NT2/D1 (cell line): ENCODE results near the gene PIWIL4.

Experiments
- SUZ12 ChIP-seq: IDR thresholded peaks from 2 replicates; pipeline ENCODE4 v1.6.1; 2011; ENCODE audit not compliant: insufficient read length, insufficient read depth; ENCODE audit errors: extremely low read depth
- YY1 ChIP-seq: IDR thresholded peaks from 2 replicates; pipeline ENCODE4 v1.6.1; 2011; ENCODE audit not compliant: insufficient read length, insufficient read depth
- ZNF274 ChIP-seq: IDR thresholded peaks from 2 replicates; pipeline ENCODE4 v1.6.1; 2011; ENCODE audit warnings: mild to moderate bottlenecking, low read depth, low read length

DNA sequence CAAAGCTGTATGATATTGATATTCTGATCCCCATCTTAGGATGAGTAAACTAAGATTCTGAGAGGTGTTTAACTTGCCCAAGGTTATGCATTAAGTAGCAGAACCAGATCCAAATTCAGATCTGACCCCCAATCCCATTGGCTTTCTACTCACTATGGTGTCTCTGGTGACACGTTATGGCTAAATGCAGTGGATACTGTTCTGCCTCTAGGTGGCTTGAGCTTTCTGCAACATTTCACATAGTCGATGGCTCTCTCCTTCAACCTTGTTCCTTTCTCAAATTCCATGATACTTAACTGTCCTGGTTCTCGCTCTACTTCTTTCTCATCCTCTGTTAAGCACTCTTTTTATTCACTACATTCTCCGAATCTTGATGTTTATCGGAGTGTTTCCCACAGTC is 45.5 kb upstream of the PIWIL4 start:
- no peak for TF ChIP-seq YY1
- no peak for TF ChIP-seq ZNF274
- no peak for TF ChIP-seq SUZ12
